Activated T-cell treated with anti-CD3 and anti-CD28 coated beads for 48 hours (primary cell): ENCODE results near the gene SVOP.
"Not testable (repeated sequence)": the region's sequence is repeated elsewhere in the genome, so short reads cannot be mapped to it uniquely, and the experiment has no call there.

Source experiments
- DNase-seq: peaks from one replicate; pipeline ENCODE4 v3.0.0-alpha.2; 2020; ENCODE audit warnings: low read depth

SVOP gene

GRCh38 chr12:108884116-108885012, 136.5 kb downstream of the SVOP start:
- peak; percentile 62 for DNase-seq

GRCh38 chr12:108881953-108882352, 138.9 kb downstream of the SVOP start:
- DNase-seq = no peak

- DNase-seq = no peak
Observed at GRCh38 chr12:108879615-108880254, 141.1 kb downstream of the SVOP start, which contains the start of gene DAO. Gene DAO, plus strand, starts transcription at chr12:108880092. Its CDS starts 4,915 bp downstream, at chr12:108885007.

GRCh38 chr12:108876550-108876949, 144.3 kb downstream of the SVOP start:
- no peak for DNase-seq

- no peak for DNase-seq
Observed at GRCh38 chr12:108875682-108876361, 145.0 kb downstream of the SVOP start.

GRCh38 chr12:108875280-108875679, 145.6 kb downstream of the SVOP start:
- DNase-seq = no peak

GRCh38 chr12:108868781-108869180, 152.1 kb downstream of the SVOP start:
- DNase-seq = no peak

- DNase-seq = not testable (repeated sequence)
Observed at GRCh38 chr12:108866083-108866482, 154.8 kb downstream of the SVOP start.

GRCh38 chr12:108865169-108865568, 155.7 kb downstream of the SVOP start:
- no peak for DNase-seq

- no peak for DNase-seq
Observed at GRCh38 chr12:108862588-108862959, 158.3 kb downstream of the SVOP start.

- no peak for DNase-seq
Observed at GRCh38 chr12:108861878-108862587, 158.8 kb downstream of the SVOP start.

- no peak for DNase-seq
Observed at GRCh38 chr12:108860443-108860842, 160.4 kb downstream of the SVOP start.

- DNase-seq = no peak
Observed at GRCh38 chr12:108859923-108860291, 161.0 kb downstream of the SVOP start.

GRCh38 chr12:108859141-108859922, 161.5 kb downstream of the SVOP start:
- DNase-seq = not testable (repeated sequence)

- DNase-seq = no peak
Observed at GRCh38 chr12:108858311-108859074, 162.4 kb downstream of the SVOP start.
